A673 (cell line): ENCODE measurements around the gene ZBTB39. TPM values are rescaled to one million over a fixed set of nuclear protein-coding genes. Genes with fewer than 3 reads are reported as not detected.

Experiments used
- BruUV-seq: library from RNA; stranded (reverse); fragments of 400-500 nt; replicated peaks from 2 replicates; lab custom pipeline; 2021; lab: Mats Ljungman, UMichigan
- CTCF ChIA-PET: fragments of 300-600 bp; sonication (Branson Sonifier 250); formaldehyde crosslinking; loops from one replicate; lab custom pipeline; 2022; ENCODE audit warnings: antibody characterized with exemption; lab: Charles Lee
- POLR2A ChIA-PET: fragments of 300-600 bp; sonication (Branson Sonifier 250); formaldehyde crosslinking; loops from one replicate; lab custom pipeline; 2022; ENCODE audit warnings: antibody characterized with exemption; ENCODE audit not compliant: low non-redundant PET; lab: Charles Lee
- DNase-seq: peaks from one replicate; pipeline ENCODE4 v3.0.0-alpha.2; 2015; ENCODE audit warnings: low spot score
- H3K27ac ChIP-seq: fragments of 200-600 bp; sonication (generic); 2 replicates; pipeline ENCODE4 v1.5.1; 2016; ENCODE audit warnings: mixed run types, low read depth, mild to moderate bottlenecking, mixed read lengths, antibody characterized with exemption, low read length; ENCODE audit not compliant: poor library complexity, severe bottlenecking
- H3K27me3 ChIP-seq: fragments of 200-600 bp; sonication (generic); replicated peaks from 2 replicates; pipeline ENCODE4 v1.6.1; 2017; ENCODE audit warnings: mixed run types, low read depth, mild to moderate bottlenecking, mixed read lengths, antibody characterized with exemption, low read length; ENCODE audit not compliant: insufficient read depth, poor library complexity
- H3K36me3 ChIP-seq: fragments of 200-600 bp; sonication (generic); 2 replicates; pipeline ENCODE4 v1.6.1; 2016; ENCODE audit warnings: mixed run types, mild to moderate bottlenecking, mixed read lengths, antibody characterized with exemption, low read length; ENCODE audit not compliant: insufficient read depth, poor library complexity, severe bottlenecking
- H3K4me1 ChIP-seq: fragments of 200-600 bp; sonication (generic); 2 replicates; pipeline ENCODE4 v1.6.1; 2017; ENCODE audit warnings: mixed run types, mild to moderate bottlenecking, mixed read lengths, antibody characterized with exemption, low read length; ENCODE audit not compliant: insufficient read depth, poor library complexity, severe bottlenecking
- H3K4me3 ChIP-seq: fragments of 200-600 bp; sonication (generic); 2 replicates; pipeline ENCODE4 v1.5.1; 2016; ENCODE audit warnings: low read depth, mixed run types, mild to moderate bottlenecking, mixed read lengths, low read length; ENCODE audit not compliant: poor library complexity, severe bottlenecking
- H3K9me3 ChIP-seq: fragments of 200-600 bp; sonication (generic); 2 replicates; pipeline ENCODE4 v1.6.1; 2016; ENCODE audit warnings: mixed run types, low read depth, mild to moderate bottlenecking, mixed read lengths, antibody characterized with exemption, low read length; ENCODE audit not compliant: poor library complexity, severe bottlenecking
- EZH2 ChIP-seq: fragments of 200-600 bp; sonication (generic); IDR thresholded peaks from 2 replicates; pipeline ENCODE4 v1.6.1; 2017; ENCODE audit warnings: borderline replicate concordance, low read depth, mild to moderate bottlenecking, mixed read lengths, antibody characterized with exemption, low read length; ENCODE audit not compliant: poor library complexity, severe bottlenecking
- intact Hi-C: fragments of 100-400 bp; cut with micrococcal nuclease; formaldehyde crosslinking; loops from one replicate; pipeline ENCODE4 v1.10.0; 2022; ENCODE audit not compliant: unreplicated experiment
- total RNA-seq: library from RNA; stranded (reverse); gene quantifications from 2 replicates; pipeline ENCODE4 v1.2.3, GENCODE V29; 2021
- TF ChIP-seq, protein P1 (sequence below): fragments of 300-800, 200-600 bp; sonication (generic); conservative IDR thresholded peaks from 2 replicates; pipeline ENCODE4 v1.5.1; 2017; ENCODE audit warnings: low read depth, mild to moderate bottlenecking, antibody characterized with exemption, low read length, moderate library complexity, mixed read lengths

ZBTB39 gene
- total RNA-seq, 1 experiment from 2014 or later, result 18.2 TPM

DNA sequence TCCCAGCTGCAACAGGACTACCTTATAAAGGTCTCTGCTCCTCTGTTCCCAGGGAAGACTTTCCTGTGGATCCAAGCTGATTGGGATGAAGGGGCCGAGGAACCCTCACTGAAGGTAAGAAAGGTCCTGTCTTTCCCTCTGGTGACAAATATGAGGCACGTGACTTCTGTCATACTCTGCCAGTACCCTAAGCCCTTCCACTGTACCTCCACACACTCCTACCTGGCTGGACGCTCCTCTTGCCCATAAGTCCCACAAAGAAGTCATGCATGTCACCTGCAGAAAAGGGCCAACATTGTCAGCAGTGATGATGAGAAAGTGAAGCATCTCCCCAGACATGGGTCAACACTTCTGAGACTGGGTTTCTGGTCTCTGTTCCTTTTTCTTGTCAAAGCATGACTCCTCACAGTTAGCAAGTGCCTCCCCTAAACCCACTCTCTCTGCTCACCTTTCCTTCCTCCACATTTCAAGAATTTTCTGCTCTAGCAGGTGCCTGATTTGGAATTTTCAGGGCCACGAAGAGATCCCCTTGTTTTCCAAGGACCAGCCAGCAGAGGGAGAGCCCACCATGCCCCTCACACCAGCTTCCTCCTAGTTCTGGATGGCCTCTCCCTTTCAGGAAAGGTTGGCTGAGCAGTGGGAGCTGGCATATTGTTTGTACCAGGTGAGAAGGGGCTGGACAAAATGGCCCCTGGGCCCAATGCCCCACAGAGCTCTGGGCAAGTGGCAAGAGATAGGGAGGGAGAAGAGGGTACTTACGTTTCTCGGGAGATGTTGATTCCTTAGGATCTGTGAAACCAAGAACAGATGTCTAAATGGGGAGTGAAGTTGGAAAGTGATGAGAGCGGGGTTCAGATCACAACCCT is 6.5 kb upstream of the ZBTB39 start:
- H3K9me3 ChIP-seq, result no peaks in the 10 kb centered on the region
- peaks cover 4% of the 10 kb centered on the region for H3K4me1 ChIP-seq
- POLR2A ChIA-PET, result no interaction called here
- H3K27ac ChIP-seq, result no peak overlapping the region
- H3K4me3 ChIP-seq, result no peak overlapping the region
- intact Hi-C loops, result no loop called here
- peaks cover 4% of the 10 kb centered on the region for H3K27me3 ChIP-seq
- CTCF ChIA-PET, result interaction anchor here (0.6 to 1.0 kb wide), 2 partner anchors 100 to 120 kb away, joined by 3 read pairs; no protein-coding TSS in a partner anchor
- no peaks in the 10 kb centered on the region for H3K36me3 ChIP-seq
- TF ChIP-seq, protein P1, sequence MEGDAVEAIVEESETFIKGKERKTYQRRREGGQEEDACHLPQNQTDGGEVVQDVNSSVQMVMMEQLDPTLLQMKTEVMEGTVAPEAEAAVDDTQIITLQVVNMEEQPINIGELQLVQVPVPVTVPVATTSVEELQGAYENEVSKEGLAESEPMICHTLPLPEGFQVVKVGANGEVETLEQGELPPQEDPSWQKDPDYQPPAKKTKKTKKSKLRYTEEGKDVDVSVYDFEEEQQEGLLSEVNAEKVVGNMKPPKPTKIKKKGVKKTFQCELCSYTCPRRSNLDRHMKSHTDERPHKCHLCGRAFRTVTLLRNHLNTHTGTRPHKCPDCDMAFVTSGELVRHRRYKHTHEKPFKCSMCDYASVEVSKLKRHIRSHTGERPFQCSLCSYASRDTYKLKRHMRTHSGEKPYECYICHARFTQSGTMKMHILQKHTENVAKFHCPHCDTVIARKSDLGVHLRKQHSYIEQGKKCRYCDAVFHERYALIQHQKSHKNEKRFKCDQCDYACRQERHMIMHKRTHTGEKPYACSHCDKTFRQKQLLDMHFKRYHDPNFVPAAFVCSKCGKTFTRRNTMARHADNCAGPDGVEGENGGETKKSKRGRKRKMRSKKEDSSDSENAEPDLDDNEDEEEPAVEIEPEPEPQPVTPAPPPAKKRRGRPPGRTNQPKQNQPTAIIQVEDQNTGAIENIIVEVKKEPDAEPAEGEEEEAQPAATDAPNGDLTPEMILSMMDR, result peak; percentile 45
- TF ChIP-seq EZH2, result no peak
- DNase-seq, result no peak
- no TSS peak for BruUV-seq

DNA sequence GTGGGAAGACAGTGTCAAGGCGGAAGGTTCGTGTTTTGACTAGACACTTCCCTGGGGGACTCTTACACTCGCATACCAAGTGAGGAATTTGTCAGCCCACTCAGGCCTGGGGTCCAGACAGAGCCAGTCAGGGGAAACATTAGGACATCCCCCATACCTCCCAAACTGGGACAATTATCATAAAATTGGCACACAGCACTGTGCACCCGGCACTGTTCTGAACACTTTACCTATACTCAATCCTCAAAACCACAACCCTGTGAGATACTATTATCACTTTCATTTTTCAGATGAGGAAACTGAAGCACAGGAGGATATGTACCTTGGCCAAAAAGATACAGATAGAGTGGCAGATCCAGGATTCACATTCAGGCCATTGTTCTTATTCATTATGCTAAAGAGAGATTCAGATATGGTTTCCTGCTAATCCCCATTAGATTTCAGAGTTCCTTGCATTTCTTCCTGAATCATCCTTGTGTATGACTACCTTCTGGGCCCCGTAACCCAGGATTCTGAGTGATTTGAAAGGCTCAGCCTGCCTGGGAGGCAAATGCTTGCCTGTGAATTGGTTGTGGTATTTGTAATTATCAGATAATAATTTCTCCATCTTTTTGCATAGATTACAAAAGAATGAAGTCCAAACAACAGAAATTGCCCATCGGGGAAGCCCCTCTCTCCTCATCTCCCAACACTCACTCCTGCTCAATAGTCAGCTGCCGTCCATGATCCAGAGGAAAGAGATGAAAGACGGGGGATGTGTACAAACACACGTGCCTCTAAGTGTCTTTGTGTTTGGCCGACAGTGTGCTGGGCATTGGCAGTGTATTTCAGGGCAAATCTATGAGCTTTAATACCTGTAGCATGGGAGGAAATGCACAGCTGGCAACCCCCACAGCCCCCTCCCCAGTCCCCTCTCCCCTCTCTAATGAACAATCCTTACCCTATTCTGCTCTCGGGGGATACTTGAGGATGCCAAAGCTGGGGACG is 5.4 kb upstream of the ZBTB39 start:
- H3K4me1 ChIP-seq, result peaks cover 4% of the 10 kb centered on the region
- peaks cover 4% of the 10 kb centered on the region for H3K27me3 ChIP-seq
- H3K36me3 ChIP-seq, result no peaks in the 10 kb centered on the region
- TF ChIP-seq EZH2, result no peak
- TF ChIP-seq, protein P1, result no peak
- no peaks in the 10 kb centered on the region for H3K9me3 ChIP-seq
- CTCF ChIA-PET, result interaction anchor here (0.6 to 2.1 kb wide), 2 partner anchors 100 to 122 kb away, joined by 3 to 13 read pairs; no protein-coding TSS in a partner anchor
- POLR2A ChIA-PET, result no interaction called here
- BruUV-seq, result no TSS peak
- intact Hi-C loops, result no loop called here
- DNase-seq, result no peak
- no peak overlapping the region for H3K27ac ChIP-seq
- no peak overlapping the region for H3K4me3 ChIP-seq

DNA sequence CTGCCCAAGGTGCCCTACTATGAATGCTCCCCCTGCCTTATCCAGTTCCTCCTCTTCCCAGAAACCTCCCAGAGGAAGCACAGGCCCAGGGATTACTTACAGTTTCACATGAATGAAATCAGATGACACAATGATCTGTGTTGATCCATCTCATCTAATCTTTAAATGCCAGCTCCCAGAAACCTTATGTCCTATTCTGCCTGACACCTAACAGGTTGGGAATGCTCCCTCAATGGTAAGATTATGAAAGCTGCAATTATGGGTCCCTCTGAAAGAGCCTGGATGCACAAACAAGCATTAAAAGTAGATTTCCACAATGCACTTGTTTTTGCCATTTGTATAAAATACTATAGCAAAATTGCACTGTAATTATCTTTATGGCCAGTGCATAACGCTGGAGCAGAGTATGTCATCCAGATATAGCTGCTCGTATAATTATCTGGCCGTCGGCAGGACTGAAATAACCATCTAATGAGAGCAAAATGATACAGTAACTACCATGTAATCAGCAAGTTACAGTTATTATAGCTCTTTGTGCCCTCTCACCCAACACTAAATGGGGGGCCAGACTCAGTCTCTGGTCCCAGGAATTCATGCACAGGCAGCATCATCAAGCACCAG is 4.4 kb upstream of the ZBTB39 start:
- peaks cover 4% of the 10 kb centered on the region for H3K4me1 ChIP-seq
- no peak for TF ChIP-seq EZH2
- TF ChIP-seq, protein P1, result no peak
- no peak overlapping the region for H3K27ac ChIP-seq
- intact Hi-C loops, result no loop called here
- BruUV-seq, result no TSS peak
- H3K4me3 ChIP-seq, result no peak overlapping the region
- DNase-seq, result no peak
- CTCF ChIA-PET, result interaction anchor here (2.1 kb wide), 1 partner anchor 101 kb away, joined by 13 read pairs; no protein-coding TSS in a partner anchor
- peaks cover 4% of the 10 kb centered on the region for H3K27me3 ChIP-seq
- no peaks in the 10 kb centered on the region for H3K36me3 ChIP-seq
- POLR2A ChIA-PET, result interaction anchor here (0.6 kb wide), 1 partner anchor 82 kb away, joined by 3 read pairs; no protein-coding TSS in a partner anchor
- no peaks in the 10 kb centered on the region for H3K9me3 ChIP-seq
